Esophagus muscularis mucosa (tissue), 4 donors: ENCODE data around the gene TXNIP.

Source experiments
- CTCF ChIP-seq, 3 experiments: fragments of 200-600 bp in 2 of 3; fragments of 450-650 bp in 1 of 3; sonication (generic) in 2 of 3; IDR thresholded peaks; one replicate each; pipeline ENCODE4 v1.5.1; 2017 to 2019; ENCODE audit warnings: antibody characterized with exemption in 3 of 3, mild to moderate bottlenecking in 2 of 3, moderate library complexity in 1 of 3
- EP300 ChIP-seq: sonication (generic); formaldehyde crosslinking; IDR thresholded peaks from one replicate; pipeline ENCODE4 v1.6.1; 2017; ENCODE audit warnings: antibody characterized with exemption
- POLR2A ChIP-seq: fragments of 450-650 bp; IDR thresholded peaks from one replicate; pipeline ENCODE4 v1.6.1; 2017; ENCODE audit warnings: antibody characterized with exemption, moderate library complexity, mild to moderate bottlenecking, low read depth

- TF ChIP-seq CTCF (IDR thresholded peaks at IDR 0.05), result no peak
- no peak for TF ChIP-seq POLR2A
- no peak for TF ChIP-seq EP300
Measured at GRCh38 chr1:146021622-146022402, 25.4 kb upstream of the TXNIP start, which contains the start of gene HJV.
